ENCODE measurements around the gene SMIM10L2A. TPM values are rescaled to one million over a fixed set of nuclear protein-coding genes. Genes with fewer than 3 reads are reported as not detected.
"Not testable (repeated sequence)": the region's sequence is repeated elsewhere in the genome, so short reads cannot be mapped to it uniquely, and the experiment has no call there.

Gene SMIM10L2A
- total RNA-seq: 1.6 TPM
- long read RNA-seq, full-length matches to known transcripts: 9 of 9 reads
- long read RNA-seq, partial matches to known transcripts: 0 of 9 reads
- long read RNA-seq, other reads (novel, unspliced or antisense): 0 of 9 reads

DNA sequence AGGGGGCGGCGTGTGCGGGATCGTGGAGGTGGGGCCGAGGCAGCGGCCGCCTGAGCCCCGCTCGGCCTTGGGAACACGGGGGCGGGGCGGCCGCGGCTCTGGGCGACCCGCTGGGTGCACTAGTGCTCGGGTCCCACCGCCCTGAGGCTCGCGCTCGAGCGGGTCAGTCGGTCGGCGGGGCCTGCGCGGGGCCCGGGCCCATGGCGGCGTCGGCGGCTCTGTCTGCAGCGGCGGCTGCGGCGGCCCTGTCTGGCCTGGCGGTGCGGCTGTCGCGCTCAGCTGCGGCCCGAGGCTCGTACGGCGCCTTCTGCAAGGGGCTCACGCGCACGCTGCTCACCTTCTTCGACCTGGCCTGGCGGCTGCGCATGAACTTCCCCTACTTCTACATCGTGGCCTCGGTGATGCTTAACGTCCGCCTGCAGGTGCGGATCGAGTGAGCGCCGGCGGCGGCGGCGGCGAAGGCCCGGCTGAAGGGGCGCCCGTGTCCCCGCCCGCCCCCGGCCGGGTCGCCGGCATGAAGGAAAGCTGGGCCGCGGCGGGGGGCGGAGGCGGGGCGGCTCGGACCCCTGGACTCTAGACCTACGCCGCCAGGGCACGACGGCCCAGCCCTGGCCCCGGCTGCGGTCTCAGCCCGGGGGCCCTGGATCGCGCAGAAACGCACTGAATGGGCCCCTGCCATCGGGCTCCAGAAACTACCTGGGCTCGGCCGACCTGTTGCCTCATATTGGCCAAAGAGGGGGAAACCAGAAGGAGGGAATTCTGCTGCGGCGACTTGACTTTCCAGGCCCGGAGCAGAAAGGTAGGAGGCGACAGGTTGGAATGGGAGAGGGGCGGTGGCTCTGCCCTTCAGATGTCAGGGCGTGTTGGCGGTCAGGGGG lies at the start of gene SMIM10L2A:
TSS of gene SMIM10L2A (plus strand) at position 13 of the 878 bp plus-strand sequence. CDS start at position 201, 188 bp downstream.
- ATAC-seq (ENCODE audit: poor library complexity) (no peak), DNase-seq (no peak)
- intact Hi-C loops (cut with DNase I): no loop called here

DNA sequence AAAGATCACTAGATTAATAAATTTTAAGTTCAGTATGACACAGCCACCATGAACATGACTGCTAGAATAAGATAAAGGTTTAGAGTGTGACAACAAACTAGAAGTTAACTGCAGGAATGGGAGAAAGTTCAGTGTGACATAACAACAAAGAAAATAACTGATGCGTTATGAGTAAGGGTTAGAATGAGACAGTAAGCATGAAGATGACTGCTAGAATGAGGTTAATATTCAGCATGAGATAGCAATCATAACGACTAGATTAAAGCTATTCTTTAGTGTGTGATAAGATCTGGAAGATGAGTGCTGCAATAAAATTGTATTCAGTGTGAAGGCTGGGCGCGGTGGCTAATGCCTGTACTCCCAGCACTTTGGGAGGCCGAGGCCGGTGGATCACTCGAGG lies 48.4 kb upstream of the SMIM10L2A start:
- no peak for ATAC-seq (ENCODE audit: poor library complexity)
- intact Hi-C loops (cut with DNase I): no loop called here
- no peak for DNase-seq

DNA sequence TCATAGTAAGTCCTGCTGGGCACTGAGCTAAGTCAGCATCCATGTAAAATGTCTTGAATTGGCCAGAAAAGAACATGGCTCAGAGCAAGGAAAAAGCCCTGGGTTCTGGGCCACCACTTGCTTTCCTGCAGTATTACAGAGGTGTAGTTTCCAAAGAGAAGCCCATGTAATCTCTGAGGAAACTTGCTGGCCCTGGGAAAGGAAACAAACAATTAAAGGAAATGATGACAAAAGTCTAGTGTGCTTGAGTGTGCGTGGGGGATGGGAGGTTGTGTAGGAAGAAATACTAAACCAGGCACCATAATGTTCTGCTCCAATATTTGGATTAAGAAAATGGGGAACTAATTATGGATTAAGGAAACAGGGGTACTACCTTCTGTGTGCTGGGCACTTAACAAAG lies 39.5 kb upstream of the SMIM10L2A start:
- no peak for ATAC-seq (ENCODE audit: poor library complexity)
- intact Hi-C loops (cut with DNase I): no loop called here
- no peak for DNase-seq

DNA sequence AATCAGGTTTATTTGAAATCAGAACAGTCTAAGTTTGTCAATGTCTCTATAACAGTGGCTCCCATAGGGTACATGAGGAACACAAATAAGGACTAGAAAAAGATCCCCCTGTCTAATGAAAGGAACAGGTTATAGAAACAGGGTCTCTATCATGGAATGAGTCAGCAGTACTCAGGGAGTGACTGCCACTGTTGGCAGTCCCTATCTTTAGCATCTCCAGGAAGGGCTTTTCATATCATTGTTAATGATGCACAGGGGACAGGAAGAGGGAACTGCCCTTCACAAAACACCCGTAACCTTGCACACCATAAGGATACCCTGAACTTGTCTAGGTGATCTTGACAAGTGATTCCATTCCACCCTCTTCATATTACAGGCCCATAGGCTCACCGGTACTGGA lies 38.5 kb upstream of the SMIM10L2A start:
- DNase-seq (no peak), ATAC-seq (ENCODE audit: poor library complexity) (no peak)
- intact Hi-C loops (cut with DNase I): no loop called here

DNA sequence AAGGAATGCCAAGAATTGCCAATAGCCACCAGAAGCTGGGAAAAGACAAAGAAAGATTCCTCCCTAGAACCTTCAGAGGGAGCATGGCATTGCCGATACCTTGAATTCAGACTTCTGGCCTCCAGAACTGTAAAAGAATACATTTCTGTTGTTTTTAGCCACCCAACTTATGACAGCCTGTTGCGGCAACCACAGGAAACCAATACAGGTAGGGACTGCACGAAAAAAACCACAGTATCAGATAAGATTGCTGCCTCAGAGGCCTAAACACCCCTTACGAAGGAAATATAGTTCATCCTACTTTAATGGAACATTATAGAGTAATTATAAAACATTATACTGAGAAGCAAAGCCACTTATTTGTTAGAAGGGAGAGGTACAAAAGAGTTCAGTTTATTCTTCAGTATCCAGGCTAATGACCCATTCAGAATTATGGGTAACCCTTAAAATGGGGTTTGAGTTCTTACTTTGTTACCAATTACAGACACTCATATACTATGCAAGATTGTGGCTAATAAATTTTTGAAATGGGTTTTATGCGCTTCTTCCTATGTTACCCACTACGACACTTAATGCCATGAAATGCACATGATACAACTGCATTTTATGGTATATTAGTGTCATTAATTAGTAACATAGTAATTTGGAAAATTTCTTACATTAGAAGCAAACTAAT lies 37.4 kb upstream of the SMIM10L2A start:
- ATAC-seq (ENCODE audit: poor library complexity): no peak
- intact Hi-C loops (cut with DNase I): no loop called here
- DNase-seq: no peak

DNA sequence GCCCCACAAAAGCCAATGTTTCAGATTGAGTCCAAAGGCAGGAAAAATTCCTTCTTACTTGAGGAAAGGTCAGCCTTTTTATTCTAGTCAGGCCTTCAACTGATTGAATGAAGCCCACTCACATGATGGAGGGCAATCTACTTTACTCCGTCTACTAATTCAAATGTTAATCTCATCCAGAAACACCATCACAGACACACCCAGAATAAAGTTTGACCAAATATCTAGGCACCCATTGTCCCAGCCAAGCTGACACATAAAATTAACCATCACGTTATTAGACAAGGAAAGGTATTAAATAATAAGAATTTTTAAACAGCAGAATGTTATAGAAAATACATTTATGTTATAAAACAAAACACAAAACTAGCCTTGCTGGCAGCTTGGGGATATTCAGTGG lies 32.9 kb upstream of the SMIM10L2A start:
- intact Hi-C loops (cut with DNase I): no loop called here
- ATAC-seq (ENCODE audit: poor library complexity): no peak
- no peak for DNase-seq

DNA sequence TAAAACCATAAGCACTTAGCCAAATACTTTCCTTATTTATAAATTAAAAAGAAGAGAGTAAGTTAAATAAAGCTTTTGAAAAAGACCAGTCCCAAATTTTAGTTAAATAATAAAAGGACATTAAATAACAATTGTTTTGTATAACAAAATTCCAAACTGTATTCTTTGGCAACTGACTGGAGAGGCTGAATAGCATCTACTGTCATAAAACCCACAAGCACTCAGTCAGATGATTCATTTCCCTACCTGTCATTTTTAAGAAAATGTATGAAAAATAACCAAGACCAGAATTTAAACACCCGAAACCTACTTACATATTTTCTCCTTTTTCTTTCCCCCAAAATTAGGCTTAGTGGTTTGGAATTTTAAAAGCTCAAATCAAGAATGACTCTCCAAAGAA lies 32.5 kb upstream of the SMIM10L2A start:
- intact Hi-C loops (cut with DNase I): no loop called here
- no peak for ATAC-seq (ENCODE audit: poor library complexity)
- DNase-seq: no peak

DNA sequence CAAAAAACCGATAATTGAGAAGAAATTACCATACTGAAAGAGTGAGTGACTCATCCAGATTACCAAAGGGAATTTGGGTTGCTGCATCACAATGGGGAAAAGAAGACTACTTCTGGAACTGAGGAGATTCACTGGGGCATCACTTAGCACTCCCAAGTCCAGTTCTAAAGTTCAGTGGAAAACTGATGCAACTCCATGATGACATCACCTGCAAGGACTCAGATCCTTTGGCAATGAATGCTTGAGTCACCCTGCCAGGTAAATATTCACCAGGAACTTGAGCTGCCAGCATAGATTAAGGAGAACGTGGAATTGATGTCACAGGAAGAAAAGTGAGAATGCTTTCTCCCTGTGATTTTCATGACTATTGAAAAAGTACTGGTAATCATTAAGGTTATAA lies 32.0 kb upstream of the SMIM10L2A start:
- DNase-seq: no peak
- no peak for ATAC-seq (ENCODE audit: poor library complexity)
- intact Hi-C loops (cut with DNase I): no loop called here

DNA sequence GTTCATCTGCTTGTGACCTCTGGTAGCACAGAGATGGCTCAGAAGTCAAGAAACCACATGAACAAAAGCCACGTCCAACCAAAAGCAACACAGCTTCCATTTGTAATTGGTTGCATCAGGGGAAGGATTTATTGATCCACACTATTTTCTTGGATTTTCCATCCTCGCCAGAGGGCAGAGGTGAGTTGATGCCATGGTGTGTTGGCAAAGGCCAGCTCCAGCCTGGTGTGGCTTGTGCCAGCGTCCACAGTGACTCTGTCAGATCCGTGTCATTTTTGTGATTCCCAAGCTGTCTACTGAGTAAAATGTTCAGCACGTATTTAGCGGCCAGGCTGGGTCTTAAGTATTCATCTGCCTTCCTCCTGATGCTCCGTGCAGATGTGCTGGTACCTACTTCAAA lies 30.0 kb upstream of the SMIM10L2A start:
- intact Hi-C loops (cut with DNase I): no loop called here

DNA sequence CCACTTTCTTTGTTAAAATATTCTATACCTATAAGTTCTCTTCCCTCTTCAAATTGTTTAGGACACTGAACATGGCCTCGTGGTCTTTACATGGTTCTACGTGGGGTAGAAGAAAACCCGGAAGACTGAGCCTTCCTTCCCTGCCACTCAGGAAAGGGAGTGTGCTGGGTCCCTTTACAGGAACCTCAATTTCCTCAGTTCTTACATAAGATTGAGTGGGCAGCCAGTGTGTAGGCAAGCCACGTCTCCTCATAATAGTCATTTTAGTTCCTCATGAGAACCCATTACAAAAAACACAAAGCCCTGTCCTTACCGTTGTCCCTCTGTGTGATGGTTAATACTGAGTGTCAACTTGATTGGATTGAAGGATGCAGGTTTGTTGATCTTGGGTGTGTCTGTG lies 28.7 kb upstream of the SMIM10L2A start:
- DNase-seq: no peak
- intact Hi-C loops (cut with DNase I): no loop called here
- no peak for ATAC-seq (ENCODE audit: poor library complexity)

More for the DNA sequence above, 30.0 kb upstream of the SMIM10L2A start:
- DNase-seq (no peak), ATAC-seq (ENCODE audit: poor library complexity) (no peak)

DNA sequence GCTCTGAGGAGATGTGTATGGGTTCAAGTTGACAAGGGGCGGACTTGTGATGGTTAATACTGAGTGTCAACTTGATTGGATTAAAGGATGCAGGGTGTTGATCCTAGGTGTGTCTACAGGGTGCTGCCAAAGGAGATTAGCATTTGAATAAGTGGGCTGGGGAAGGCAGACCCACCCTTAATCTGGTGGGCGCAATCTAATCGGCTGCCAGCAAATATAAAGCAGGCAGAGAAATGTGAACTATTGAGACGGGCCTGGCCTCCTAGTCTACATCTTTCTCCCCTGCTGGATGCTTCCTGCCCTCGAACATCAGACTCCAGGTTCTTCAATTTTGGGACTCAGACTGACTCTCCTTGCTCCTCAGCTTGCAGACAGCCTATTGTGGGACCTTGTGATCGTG lies 26.7 kb upstream of the SMIM10L2A start:
- DNase-seq (no peak), ATAC-seq (ENCODE audit: poor library complexity) (no peak)
- intact Hi-C loops (cut with DNase I): no loop called here

DNA sequence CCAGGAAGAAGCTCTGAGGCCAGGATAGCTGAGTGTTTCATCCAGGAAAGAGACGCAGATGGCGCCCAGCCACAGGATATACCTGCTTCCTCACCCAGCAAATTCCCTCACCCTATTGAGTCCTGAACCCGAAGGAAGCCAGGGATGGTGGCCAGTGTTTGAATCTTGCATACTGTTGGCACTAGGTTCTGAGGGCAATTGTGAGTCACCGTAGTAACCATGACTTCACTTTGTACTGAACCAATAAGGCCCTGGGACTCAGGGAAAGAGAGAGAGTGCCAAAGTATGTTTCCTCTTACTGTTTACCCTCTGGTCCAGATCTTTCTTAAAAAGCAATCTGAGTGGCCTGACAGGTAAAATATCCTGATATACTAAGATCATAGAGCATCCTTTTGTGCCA lies 25.6 kb upstream of the SMIM10L2A start:
- ATAC-seq (ENCODE audit: poor library complexity) (no peak), DNase-seq (no peak)
- intact Hi-C loops (cut with DNase I): no loop called here

DNA sequence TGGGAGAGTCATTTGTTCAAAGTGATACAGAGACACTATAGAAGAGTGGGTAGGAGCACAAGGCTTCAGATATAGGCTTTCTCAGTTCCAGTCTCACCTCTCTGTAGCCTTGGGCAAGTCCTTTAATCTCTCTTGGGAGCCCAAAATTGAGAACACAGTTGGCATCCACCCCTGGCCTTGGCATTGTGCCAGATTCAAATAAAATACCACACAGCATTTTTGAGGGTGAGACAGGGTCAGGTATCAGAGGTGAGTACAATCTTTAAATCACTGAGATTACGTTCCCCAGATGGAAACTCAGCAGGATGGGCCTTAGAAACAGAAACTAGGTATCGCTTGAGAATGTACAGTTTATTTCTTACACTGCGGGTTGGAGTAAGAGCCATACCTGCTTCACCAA lies 25.2 kb upstream of the SMIM10L2A start:
- DNase-seq: no peak
- intact Hi-C loops (cut with DNase I): no loop called here
- no peak for ATAC-seq (ENCODE audit: poor library complexity)

DNA sequence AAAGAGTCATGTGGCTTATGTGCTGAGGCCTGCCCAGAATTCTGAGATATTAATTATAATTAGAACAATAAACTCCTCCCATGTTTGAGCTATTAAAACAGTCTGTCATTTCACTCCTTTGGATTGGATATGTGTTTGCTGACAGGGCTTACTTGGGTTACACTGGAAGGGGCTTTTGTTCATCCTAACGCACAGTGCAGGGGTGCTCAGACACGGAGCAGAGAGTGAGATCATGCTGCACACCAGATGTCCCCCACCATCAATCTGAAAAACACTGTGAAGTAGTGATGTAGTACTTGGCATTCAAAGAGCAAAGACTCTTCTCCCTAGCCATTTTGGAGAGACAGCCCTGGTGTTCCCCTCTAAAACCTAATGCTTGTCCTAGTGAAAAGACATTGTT lies 24.1 kb upstream of the SMIM10L2A start:
- intact Hi-C loops (cut with DNase I): no loop called here
- DNase-seq: no peak
- ATAC-seq (ENCODE audit: poor library complexity): peak; percentile 18

DNA sequence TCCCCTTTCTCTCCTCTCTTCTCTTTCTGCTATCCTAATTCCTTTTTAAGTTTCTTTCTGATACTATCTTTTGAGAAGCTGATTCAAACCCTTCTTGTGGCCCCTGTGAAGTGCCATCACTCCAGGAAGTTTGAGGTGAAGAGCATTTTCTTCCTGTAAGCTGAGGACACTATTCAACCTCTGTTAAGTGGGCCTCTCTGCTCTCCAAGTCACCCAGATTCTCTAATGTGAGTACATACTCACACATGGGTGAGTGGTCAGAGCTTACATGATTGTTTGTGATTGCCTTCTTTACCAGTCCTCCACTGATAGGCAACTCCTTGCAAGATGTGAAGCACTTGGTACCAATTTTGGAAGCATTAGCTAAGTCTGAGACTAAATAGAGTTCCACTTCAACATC lies 18.4 kb upstream of the SMIM10L2A start:
- intact Hi-C loops (cut with DNase I): no loop called here
- no peak for ATAC-seq (ENCODE audit: poor library complexity)
- no peak for DNase-seq

DNA sequence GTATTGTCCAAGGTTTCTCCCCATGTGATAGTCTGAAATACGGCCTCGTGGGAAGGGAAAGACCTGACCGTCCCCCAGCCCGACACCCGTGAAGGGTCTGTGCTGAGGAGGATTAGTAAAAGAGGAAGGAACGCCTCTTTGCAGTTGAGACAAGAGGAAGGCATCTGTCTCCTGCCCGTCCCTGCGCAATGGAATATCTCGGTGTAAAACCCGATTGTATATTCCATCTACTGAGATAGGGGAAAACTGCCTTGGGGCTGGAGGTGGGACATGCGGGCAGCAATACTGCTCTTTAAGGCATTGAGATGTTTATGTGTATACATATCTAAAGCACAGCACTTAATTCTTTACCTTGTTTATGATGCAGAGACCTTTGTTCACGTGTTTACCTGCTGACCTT lies 15.3 kb upstream of the SMIM10L2A start:
- DNase-seq; intact Hi-C loops (cut with DNase I); ATAC-seq (ENCODE audit: poor library complexity): not testable (repeated sequence)

DNA sequence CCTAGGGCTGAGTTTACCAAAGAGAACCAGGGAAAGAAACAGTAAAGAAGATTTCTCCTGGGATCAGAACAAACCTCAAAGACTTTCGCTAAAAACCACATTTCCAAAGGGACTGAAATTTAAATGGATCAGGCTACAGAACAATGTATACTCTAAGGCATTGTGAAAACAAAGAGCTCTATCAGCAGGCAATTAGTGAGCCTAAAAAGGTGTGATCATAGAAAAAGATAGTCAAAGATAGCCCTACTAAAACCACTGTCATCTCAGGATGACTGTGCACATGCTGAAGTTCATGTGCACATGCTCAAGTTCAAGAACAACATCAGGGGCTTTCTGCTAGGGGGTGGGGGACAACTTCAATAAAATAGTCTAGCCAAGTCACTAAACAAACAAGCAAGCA lies 12.9 kb upstream of the SMIM10L2A start:
- no peak for ATAC-seq (ENCODE audit: poor library complexity)
- DNase-seq: no peak
- intact Hi-C loops (cut with DNase I): no loop called here

DNA sequence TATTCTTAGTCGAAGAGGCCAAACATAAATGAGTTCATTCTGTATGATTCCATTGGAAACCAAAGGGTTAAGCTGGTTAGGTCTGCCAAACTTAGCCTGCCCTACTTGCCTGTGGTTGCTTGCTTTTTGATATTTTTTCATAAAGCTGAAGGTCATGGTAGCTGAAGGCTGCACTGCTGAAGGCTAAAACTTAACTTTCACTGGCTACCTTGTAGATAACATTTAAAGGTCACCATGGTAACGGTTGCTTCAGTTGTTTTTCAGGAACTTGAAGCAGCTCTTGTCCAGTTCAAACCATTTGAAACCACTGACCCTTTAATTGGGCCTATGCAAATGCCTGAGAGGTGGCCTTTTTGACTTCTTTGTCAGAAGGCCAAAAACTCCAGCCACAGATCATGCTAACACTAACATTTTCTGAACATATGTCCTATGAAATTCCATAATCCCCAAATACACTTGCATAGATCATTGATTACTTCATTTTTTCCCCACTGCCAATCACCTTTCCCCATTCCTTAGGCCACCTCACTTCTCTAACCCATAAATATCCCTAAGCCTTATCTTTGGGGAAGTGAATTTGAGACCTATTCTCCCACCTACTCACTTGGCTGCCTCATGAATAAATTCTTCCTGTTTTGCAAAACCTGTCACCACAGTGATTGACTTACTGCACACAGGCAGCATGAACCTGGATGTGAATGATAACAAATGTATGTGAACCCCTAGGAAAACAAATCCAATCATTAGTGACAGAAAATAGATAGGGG lies 10.7 kb upstream of the SMIM10L2A start:
- DNase-seq (no peak), ATAC-seq (ENCODE audit: poor library complexity) (no peak)
- intact Hi-C loops (cut with DNase I): no loop called here

DNA sequence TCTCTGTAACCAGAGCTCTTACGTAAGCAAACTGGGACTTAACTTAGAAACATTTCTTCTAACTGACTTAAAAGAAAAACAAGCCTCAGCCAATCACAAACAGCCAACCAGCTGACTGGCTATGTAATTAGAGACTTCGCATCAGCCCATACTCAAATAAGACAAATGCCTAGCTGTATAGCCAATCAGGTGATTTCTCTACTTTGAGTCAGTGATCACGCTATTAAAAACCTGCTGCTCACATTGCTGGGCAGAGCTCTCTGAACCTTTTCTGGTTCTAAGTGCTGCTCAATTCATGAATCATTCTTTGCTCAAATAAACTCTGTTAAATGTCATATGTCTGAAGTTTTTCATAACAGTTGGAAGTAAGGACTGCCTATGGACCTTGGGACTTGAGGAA lies 9.9 kb upstream of the SMIM10L2A start:
- ATAC-seq (ENCODE audit: poor library complexity): no peak
- intact Hi-C loops (cut with DNase I): no loop called here

More for the DNA sequence above, 9.9 kb upstream of the SMIM10L2A start:
- no peak for DNase-seq

Measured in Right ventricle myocardium superior (tissue), 1 donor.